Tibial nerve (tissue), 4 donors: ENCODE measurements around the gene ARPC2.
A peak's percentile ranks its signal among the peaks of the same experiment; 100 is the strongest.

Experiments
- CTCF ChIP-seq, 5 experiments: fragments of 200-600 bp in 3 of 5; fragments of 450-650 bp in 2 of 5; sonication (generic) in 3 of 5; IDR thresholded peaks; one replicate each; pipeline ENCODE4 v1.5.1; 2016 to 2019; ENCODE audit warnings: antibody characterized with exemption in 5 of 5, mild to moderate bottlenecking in 3 of 5, moderate library complexity in 2 of 5
- EP300 ChIP-seq, 2 donors: sonication (generic); formaldehyde crosslinking; IDR thresholded peaks; one replicate each; pipeline ENCODE4 v1.6.1; 2017; ENCODE audit warnings: antibody characterized with exemption in 2 of 2, mild to moderate bottlenecking in 1 of 2
- POLR2A ChIP-seq, 2 donors: fragments of 450-650 bp; IDR thresholded peaks; one replicate each; pipeline ENCODE4 v1.6.1; 2017; ENCODE audit warnings: antibody characterized with exemption in 2 of 2, mild to moderate bottlenecking in 2 of 2, moderate library complexity in 2 of 2

GRCh38 chr2:218286570-218287459 lies 69.8 kb downstream of the ARPC2 start:
- TF ChIP-seq POLR2A (IDR thresholded peaks at IDR 0.05) = peak; percentile 28 to 69
- peak in 2 of 5 experiments; percentile 6 to 26 for TF ChIP-seq CTCF (IDR thresholded peaks at IDR 0.05)
- peak; percentile 70 to 92 for TF ChIP-seq EP300 (IDR thresholded peaks at IDR 0.05)
